CD4-positive, alpha-beta T cell treated with Interleukin-10 for 1 hour (primary cell): ENCODE results near the gene MN1.

Source experiments
- DNase-seq: peaks from one replicate; pipeline ENCODE4 v3.0.0-alpha.2; 2020

Gene MN1

DNA sequence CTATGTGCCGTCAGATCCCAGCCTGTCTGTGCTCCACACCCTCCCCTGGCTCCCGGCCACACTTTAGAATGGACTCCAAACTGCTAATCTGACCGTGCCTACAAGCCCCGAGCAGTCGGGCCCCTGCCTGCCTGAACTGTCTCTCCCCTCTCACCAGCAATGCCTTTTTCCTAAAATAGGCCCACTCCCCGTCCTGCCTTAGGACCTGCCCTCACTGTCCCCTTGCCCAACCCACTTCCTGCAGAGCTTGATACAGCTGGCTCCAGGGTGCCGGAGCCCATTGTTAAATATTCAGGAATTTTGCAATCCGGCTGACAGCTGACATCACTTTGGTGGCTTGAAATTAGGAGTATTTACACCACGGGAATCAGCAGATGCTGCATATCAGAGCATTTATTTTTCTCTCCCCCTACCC is 21.4 kb downstream of the MN1 start:
- DNase-seq, result no peak

DNA sequence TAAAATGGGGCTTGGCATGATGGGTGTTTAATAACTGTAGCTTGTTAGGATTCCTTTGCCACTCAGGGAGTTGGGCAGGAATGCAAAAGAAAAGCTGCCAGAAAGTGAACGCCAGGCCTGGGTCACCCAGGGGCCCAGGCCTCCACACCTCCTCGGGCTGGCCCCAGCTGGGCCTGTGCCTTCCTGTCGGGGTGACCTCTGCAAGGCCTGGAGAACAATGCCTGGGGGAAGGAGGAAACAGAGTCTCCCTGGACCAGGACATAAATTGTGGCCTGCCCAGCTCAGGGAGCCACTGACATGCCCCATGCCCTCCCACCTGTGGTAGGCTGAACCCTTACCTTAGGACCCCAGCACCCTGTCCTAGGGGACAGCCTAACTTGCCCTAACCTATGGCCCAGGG is 21.9 kb downstream of the MN1 start:
- DNase-seq, result no peak

DNA sequence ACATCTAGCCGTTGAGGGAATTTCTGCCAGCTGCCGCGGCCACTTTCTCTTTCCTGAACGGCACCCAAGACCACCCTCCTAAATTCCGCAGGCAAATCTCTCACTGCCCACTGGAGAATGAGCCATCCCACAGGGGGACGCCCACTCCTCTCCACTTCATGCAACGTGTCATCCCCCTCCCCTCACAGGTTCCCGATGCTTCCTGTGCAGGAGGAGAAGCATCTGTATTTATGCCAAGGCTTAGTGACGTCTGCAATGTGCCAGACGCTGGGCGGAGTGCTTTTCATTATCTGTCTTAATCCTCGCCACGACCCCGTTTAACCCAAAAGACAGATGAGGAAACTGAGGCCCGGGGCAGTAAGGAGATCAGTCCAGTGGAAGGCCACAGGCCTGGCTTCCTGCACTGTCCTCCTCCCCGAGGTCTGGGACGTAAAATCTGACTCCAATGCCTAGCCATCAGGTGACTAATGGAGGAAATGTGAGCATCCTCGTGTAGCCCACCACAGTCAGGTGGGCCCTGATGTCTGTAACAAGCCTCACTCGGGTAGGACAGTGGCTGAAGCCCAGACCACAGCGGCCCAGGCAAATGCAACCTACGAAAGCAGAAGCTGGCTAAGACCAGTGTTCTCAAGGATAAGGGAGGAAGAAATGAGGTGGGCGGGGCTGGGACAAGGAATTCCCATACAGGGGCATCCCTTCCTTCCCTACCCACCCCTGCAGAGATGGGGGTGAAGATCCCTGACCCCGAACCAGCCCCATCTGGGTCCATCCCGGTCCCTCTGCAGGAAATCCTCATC is 23.1 kb downstream of the MN1 start:
- DNase-seq, result no peak

DNA sequence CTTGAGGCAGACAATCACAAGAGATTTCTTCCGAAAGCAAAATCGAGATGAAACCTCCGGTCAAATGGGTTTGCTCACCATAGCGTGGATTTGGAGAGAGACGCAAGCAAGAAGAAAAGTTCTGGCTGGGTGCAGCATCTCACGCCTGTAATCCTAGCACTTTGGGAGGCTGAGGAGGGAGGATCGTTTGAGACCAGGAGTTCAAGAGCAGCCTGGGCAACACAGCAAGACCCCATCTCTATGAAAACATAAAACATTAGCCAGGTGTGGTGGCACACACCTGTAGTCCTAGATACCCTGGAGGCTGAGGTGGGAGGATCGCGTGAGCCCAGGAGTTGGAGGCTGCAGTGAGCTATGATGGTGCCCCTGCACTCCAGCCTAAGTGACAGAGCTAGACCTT is 24.4 kb downstream of the MN1 start:
- no peak for DNase-seq

DNA sequence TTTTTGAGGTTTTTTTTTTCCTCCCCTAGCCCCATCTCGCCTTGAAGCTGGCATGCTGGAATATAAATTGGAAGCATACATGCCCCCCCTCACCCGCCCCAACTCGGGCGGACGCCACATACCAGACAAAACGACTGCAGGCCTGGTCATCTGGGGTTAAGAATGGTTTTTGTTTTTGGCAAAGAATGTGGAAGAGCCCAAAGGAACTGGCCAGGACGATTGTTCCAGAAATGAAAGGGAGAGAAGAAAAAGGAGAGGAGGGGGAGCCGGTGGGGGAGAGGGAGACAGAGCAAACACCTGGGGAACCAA is 25.0 kb downstream of the MN1 start:
- DNase-seq, result no peak

DNA sequence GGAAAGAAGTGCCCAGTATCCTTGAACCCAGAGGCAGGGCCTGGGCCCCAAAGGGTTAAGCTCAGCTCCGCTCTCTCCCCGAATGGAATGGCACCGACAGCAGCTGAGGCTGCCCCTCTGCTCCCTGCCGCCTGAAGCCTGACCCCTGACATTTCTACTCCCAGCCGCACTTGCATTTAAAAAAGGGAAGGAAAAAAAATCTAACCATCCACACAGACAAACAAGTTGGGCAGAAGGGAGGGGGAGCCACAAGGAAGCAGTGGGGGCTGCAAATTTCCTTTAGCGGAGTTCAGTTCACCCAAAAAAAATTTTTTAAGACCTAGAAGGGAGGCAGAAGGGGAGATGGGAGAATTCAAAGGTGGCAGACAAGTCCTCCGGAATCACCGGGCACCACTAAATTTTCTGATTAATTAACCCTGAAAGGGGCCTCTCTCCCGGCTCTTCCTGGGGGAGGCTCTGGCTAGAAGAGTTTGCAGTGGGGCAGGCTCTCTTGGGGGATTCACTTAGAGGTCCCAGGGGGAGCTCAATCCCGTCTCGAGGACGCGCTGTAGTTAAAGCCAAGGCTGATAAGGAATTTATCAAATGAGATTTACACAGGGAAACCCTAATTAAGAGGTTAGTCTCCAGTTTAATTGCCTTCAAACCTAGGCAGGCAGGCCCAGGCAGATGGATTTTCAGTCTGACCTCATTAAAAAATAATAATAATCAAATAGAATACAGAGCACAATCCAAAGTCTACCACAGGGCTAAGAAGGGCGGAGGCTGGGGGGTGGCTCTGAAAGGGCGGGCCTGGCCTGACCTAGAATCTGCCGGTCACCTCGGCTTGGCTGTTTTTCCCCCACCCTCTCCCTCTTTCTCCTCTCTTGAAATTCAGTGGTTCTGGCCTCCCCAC is 25.6 kb downstream of the MN1 start:
- no peak for DNase-seq

DNA sequence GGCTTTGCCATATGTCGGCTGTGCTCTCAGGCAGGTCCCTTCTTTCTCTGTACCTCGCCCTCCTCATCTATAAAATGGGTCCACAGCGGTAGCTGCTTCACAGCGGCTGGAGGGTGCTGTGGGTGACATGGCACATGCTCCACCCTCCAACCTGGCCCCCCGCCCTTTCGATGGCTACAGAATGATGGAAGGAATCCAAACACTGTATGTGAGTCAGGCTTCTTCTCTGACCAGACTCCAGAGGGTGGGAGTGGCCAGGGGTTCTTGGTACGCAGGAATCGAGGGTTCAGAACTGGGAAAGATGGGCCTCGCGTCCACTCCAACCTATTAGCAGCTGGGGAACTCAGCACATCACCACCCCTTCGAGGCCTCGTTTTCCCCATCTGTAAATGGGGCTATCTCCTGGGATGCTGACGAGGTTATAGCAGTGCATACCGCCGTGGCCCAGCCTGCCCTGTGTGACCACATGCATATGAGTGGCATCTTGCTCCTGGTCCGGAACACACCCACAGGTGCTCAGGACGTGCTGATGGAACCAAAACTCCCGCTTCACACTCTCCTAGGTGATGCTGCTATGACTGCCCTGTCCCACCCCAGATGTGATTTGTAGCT is 26.4 kb downstream of the MN1 start:
- no peak for DNase-seq

DNA sequence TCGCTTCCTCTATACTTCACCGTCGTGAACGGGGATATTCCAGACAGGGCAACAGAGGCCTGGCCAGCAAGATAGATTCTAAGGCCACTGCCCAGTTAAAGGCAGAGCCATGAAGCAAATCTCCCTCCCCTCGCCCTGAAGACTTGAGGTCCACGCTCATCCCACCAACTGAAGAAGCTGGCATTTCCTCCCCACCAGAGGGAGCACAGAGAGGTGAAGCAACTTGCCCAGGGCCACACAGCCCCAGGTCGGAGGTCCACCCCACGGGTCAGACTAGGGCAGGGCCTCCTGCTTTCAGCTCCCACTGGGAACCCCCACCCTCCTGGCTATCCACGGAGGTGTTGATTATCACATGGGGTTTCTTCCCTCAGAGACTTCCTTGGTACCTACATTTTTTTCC is 27.4 kb downstream of the MN1 start:
- no peak for DNase-seq

DNA sequence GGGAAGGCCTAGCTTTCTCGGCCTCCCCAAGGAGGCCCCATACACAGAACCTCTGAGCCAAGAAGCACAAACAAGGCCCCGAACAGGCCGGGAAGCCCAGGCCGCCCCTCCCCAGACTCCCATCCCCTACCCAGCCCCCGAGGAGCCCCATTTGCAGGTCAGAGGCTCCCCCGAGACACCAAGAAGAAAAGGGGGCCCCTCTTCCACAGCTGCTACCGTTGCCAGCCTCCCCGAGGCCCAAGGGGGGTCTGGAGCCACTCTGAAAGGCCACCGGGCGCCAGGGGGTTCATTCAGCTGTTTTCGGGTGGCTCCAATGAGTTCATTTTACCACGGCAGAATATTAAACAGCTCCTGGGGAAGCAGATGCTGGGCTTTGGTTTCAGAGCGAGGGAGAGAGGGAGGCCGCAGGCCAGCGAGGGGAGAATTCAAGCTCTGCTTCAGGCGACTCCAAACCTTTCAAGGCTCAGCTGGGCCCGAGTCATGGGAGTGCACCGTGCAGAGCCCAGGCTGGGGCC is 28.5 kb downstream of the MN1 start:
- no peak for DNase-seq

DNA sequence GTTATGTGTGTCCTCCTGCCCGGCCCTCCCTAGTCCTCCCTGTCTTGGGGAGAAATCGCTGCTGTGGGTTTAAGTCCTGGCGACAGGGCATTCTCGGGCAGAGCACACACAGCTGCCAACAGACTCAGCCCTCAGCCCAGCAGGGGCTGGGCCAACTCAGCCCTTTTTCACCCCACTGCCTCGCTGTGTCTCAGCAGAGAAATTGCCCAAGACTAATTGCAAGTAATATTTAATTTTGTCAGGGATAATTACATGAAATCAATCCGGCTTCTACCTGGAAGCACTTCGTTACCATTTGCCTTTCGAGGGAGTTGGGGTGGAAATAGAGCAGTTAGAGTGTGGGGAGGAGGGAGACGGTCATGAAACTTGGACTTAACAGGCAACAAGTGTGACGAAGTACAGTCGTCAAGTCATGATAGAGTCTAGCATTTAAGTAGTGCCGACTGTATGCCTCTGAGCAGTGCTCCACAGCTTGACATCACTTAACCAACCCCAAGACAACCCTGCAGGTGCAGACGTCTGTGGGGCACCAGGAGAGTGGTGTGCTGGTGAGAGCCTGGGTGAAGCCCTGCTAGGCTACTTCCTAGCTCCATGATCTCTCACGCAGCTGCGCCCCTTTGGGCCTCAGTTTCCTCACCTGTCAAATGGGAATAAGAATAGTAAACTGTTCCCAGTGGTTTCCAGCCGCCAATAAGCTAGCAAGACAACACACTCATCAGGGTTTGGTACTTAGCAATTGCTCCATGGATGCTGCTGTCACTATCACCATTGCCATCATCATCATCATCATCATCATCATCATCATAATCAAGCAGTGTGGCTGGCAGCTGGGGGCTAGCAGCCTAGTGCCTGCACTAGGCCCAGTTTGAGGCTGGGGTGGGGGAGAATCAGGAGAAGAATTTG is 29.2 kb downstream of the MN1 start:
- DNase-seq, result no peak

DNA sequence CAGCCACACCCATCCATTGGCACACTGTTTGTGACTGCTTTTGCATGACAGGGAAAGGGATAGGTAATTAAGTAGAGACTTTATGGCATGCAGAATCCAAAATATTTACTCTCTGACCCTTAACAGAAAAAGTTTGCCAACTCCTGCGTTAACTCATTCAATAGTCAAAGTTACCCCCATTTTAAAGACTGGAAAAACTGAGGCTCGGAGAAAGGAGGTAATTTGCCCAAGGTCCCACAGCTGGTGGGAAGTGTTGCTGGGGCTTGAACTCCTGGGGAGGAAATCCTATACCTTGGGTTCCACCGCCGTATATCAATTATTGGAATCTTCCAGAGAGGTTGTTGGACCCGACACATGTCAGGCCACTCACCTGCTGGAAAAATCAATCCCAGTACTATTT is 29.9 kb downstream of the MN1 start:
- DNase-seq, result no peak

DNA sequence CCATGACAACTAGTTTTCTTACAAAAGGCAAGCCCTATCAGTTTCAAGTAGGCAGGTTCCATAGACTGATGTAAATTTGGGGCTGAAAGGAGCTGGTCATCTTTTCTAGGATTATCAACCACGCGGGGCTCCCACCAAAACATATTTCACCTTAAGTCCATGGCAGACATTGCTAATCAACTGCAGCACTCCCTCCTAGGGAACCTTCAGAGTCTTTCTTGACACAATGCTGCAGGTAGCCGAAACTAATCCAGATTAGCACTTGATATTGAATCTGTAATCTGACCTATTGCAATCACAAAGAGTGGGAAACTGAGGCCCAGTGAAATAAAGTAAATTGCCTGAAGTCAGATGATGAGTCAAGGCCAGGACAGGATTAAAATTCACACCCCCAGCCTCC is 32.5 kb downstream of the MN1 start:
- no peak for DNase-seq

DNA sequence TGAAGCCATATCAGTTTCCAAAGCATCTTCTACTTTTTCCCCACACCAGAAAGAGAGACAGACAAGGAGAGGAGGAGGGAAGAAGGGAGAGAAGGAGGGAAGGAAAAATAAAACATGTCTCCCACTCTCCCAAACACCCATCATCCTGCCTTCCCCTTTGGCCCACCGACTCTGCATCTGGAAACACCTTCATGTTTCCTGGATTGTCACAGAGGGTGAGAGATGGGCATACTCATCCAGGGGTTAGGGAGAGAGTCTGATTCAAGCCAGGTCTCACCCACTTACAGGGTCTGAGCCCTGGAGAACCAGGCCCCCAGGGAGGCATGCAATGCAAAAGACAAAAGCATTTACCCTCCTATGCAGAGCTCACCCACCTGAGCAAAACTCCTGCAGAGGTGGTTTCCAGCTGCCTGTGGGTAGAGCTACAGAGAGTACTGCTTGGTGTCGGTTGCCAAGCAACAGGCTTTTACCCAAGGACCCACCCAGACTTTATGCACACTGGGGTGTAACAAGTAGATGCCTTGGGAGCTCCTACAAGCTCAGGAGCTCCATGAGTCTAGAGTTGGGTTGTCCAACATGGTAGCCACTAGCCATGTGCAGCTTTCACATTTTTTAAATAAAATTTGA is 33.4 kb downstream of the MN1 start:
- DNase-seq, result no peak

DNA sequence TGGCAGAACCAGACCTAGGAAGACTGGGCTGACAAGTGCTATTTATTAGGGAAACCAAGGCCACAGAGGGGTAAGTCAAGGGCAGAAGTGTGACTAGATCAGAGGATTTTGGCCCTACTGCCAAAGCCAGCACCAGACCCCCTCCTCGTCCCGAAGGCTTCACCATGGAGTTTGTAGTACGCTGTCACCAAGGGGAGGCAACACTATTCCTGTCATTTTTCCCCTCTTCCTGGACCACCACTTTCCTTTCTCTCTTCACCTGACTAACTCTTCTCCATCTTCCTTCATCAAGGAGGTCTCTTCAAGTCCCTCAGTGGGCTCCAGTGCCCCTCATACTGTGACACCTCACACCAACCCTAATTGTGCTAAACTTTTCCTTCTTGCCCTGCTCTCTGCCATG is 34.9 kb downstream of the MN1 start:
- no peak for DNase-seq

DNA sequence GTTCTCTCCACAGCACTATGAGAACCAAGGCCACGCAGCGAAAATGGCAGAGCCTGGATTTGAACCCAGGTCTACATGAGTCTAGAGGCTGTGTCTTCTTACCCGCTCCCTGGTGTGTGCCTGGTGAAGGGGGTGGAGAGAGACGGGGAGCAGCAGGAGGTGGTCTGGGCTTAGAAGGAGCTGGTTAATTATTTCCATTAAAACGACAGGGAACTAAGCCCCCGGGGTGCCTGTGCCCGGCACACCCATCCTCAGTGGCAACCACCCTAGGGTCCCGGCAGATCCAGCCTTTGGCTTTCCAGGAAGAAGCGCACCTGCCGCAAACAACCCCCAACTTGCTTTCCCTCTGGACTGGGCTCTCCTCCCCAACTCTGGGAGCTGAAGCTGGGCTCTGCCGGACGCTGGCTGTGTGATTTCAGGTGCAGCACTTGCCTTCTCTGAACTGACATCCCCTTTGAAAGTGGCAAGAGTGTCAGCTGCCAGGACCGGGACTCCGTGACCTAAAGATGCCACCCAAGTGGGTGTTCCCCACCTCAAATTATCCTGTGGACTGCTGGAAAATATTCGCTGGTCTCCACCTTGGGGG is 35.8 kb downstream of the MN1 start:
- DNase-seq, result no peak

DNA sequence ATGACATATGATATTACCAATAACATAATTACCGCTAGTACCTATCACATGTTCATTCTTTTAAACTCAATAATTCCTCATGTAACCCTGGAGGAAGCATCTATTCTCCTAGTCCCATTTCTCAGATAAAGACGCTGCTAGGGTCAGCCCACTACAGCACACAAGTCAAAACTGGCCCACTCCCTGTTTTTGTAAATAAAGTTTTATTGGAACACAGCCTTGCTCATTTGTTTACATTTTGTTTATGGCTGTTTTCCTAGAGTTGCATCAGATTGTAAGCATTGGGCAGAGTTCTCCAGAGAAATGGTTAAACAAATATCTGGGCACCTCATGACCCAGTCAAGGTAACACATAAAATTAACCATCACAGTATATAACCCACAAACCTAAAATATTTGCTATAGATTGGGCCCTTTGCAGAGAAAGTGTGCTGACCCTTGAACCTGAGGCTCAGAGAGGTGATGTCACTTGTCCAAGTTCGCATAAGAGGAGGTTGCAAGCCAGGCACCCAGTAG is 36.8 kb downstream of the MN1 start:
- DNase-seq, result no peak

DNA sequence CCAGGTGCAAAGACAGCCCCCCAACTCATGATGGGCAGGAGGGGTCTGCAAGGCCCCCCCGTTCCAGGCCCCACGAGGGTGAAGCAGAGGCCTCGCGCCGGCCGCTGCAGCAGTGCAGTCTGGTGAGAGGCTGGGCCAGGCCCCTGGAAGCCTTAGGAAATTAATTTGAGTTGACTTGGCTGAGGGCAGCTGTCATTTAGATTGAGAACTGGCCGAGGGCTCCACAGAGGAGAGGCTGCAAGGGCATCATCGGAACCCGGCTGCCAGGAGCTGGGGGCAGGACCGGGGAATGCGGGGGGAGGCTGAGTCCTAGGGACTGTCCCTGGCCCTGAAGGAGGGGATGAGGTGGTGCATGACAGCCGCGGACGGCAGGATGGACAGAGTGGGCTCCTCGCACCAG is 39.9 kb downstream of the MN1 start:
- no peak for DNase-seq

DNA sequence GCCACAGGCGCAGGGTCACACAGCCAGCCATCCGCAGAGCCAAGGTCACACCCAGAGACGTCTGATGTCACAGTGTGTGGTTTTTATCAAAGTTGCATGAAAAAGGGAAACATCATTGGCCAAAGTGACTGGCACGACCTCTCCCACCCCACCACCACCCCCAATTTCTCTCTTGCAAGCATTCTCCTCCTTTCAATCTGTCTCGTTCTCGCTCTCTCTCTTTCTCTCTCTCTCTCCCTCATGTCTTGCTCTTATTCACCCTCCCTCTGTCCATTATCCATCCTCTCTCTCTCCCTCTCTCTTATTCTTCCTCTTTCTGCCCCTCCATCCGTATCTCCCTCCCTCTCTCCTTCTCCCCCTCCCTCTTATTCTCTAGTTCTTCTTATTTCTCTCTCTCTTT is 40.6 kb downstream of the MN1 start:
- no peak for DNase-seq

DNA sequence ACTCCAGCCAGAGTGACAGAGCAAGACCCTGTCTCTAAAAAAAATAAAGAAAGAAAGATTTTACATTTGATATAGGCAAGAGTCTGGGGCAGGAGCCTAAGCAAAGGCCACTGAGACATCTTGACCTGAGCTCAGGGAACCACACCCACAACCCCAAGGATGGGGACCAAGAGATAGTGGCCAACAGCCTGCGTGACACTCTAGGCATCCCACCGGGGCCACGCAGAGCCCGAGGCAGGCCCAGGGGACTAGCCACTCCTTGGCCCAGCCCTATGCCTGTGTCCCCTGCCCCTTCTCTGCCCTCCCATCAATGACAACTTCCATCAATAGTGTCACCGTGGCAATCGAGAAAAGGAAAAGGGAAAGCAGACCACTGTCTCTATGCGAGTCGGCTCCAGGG is 41.1 kb downstream of the MN1 start:
- no peak for DNase-seq

DNA sequence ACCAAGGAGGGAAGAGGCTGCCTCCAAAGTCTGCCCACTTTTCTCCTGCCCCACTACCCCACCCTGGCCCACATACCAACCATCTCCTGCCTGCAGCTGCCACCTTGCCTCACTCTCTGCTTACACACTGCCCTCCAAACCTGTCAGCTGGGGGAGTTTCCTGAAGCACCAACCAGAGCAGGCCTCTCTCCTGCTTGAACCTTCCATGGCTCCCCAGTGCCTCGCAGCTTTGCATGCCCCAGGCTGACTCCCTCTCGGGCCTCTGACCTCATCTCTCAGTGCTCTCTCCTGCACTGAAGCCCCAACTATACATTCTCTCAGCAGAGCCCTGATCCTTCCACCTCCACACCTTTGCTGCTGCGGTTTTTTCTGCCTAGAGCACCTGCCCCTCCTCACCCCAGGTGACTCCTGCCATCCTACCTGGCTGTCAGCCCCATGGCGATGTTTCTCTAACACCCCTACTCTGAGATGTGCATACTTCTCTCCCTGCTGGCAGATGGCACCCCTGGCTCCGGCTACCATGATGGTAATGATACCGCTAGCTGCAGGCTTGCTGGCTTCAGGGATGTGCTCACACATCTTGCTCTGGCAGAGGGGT is 43.5 kb downstream of the MN1 start:
- DNase-seq, result no peak

DNA sequence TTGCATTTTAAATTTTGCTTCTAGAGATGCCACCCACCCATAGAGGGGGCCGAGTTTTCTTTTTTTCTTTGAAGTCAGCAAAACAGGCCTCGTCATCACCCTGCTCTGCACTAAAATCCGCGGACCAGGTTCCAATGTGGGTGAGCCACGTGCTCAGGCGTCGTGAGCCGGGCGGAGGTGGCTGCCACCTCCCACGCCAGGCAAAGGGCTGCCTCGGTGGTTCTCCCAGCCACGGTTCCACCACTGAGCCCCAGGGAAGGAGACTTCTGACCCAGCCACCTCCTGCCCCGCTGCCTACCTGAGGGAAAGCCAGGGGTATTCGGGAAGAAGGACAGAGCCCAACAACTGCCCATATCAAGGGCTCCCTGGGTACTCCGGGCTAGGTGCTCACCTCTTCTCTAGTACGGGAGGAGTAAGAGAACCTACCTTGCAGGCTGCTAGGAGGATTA is 45.3 kb downstream of the MN1 start:
- DNase-seq, result no peak
